Cortex of kidney (tissue), 1 donor: ENCODE data around the gene CENPE.
"Not testable (repeated sequence)": the region's sequence is repeated elsewhere in the genome, so short reads cannot be mapped to it uniquely, and the experiment has no call there.

Experiments used
- DNase-seq: peaks from one replicate; lab custom pipeline; 2025; lab: John Stamatoyannopoulos, UW

The CENPE gene

GRCh38 chr4:103198111-103198765 lies at the start of gene CENPE:
Gene CENPE (minus strand): TSS chr4:103198343. CDS start chr4:103198319, 24 bp downstream.
- no peak for DNase-seq

- DNase-seq, result no peak
Measured at GRCh38 chr4:103244251-103244650, 46.1 kb upstream of the CENPE start.

- not testable (repeated sequence) for DNase-seq
Measured at GRCh38 chr4:103230938-103231337, 32.8 kb upstream of the CENPE start.

- DNase-seq, result not testable (repeated sequence)
Measured at GRCh38 chr4:103223556-103223955, 25.4 kb upstream of the CENPE start.

GRCh38 chr4:103207673-103208072 lies 9.5 kb upstream of the CENPE start:
- no peak for DNase-seq

- no peak for DNase-seq
Measured at GRCh38 chr4:103204111-103204510, 6.0 kb upstream of the CENPE start.

GRCh38 chr4:103201724-103202123 lies 3.6 kb upstream of the CENPE start:
- DNase-seq, result no peak

- DNase-seq, result no peak
Measured at GRCh38 chr4:103201253-103201652, 3.1 kb upstream of the CENPE start.

GRCh38 chr4:103199009-103199408 lies 866 bp upstream of the CENPE start:
- no peak for DNase-seq

- no peak for DNase-seq
Measured at GRCh38 chr4:103197765-103198110, 405 bp downstream of the CENPE start.

GRCh38 chr4:103193457-103193856 lies 4.7 kb downstream of the CENPE start:
- no peak for DNase-seq

- DNase-seq, result no peak
Measured at GRCh38 chr4:103171006-103171405, 27.1 kb downstream of the CENPE start.

GRCh38 chr4:103169750-103170149 lies 28.4 kb downstream of the CENPE start:
- DNase-seq, result not testable (repeated sequence)

- no peak for DNase-seq
Measured at GRCh38 chr4:103168993-103169392, 29.1 kb downstream of the CENPE start.

- DNase-seq, result no peak
Measured at GRCh38 chr4:103162176-103162575, 36.0 kb downstream of the CENPE start.

- no peak for DNase-seq
Measured at GRCh38 chr4:103158760-103159159, 39.4 kb downstream of the CENPE start.

GRCh38 chr4:103156106-103156505 lies 42.0 kb downstream of the CENPE start:
- DNase-seq, result no peak

- no peak for DNase-seq
Measured at GRCh38 chr4:103152381-103152780, 45.8 kb downstream of the CENPE start.

- DNase-seq, result no peak
Measured at GRCh38 chr4:103150677-103151076, 47.5 kb downstream of the CENPE start.

- no peak for DNase-seq
Measured at GRCh38 chr4:103144926-103145325, 53.2 kb downstream of the CENPE start.

- no peak for DNase-seq
Measured at GRCh38 chr4:103137446-103137827, 60.7 kb downstream of the CENPE start.

GRCh38 chr4:103136671-103137445 lies 61.3 kb downstream of the CENPE start:
- no peak for DNase-seq

- DNase-seq, result no peak
Measured at GRCh38 chr4:103129174-103129573, 69.0 kb downstream of the CENPE start.

- no peak for DNase-seq
Measured at GRCh38 chr4:103126126-103126525, 72.0 kb downstream of the CENPE start.
